Putamen (tissue), 1 donor: Measurements from ENCODE around the gene PRLH.

Experiments
- DNase-seq: peaks from one replicate; pipeline ENCODE4 v3.0.0-alpha.2; 2016; ENCODE audit warnings: low spot score

The PRLH gene

DNA sequence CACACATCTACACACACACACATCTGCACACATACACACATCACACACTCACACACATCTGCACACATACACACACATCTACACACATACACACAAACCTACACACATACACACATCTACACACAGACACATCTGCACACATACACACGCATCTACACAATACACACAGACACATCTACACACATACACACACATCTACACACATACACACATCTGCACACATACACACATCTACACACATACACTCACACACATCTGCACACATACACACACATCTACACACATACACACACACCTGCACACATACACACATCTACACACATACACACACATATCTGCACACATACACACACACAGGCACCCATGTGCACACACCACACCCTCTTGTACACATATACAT lies 400 bp upstream of the PRLH start:
- no peak for DNase-seq

DNA sequence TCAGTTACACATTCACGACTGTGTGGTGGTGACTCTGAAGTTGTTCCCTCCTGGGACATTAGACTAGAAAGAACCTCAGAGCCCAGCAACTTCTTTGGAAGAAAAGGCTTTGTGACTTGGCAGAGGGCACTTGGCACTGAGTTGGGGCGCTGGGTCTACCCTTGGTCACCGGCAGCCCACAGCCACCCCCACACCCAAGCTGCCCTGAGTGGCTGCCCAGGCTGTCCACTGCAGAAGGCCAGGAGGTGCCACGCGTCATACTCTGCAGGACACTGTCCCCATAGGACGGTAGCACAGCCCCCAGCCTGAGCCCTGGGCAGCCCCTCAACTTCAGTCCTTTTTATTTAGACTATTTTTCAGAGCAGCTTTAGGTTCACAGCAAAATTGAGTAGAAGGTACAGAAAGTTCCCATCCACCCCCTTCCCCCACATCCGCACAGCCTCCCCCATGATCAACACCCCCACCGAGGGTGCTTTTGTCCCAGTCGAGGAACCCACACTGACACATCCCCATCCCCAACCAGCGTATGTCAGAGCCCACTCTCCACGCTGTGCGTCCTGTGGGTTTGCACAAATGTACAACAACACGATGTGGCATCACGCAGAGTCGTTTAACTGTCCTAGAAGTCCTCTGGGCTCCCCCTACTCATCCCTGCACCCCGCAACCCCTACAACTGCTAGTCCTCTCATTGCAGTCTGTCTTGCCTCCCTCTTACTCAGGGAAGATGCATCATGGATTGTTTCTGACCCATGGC lies 1.1 kb downstream of the PRLH start:
- DNase-seq, result no peak

DNA sequence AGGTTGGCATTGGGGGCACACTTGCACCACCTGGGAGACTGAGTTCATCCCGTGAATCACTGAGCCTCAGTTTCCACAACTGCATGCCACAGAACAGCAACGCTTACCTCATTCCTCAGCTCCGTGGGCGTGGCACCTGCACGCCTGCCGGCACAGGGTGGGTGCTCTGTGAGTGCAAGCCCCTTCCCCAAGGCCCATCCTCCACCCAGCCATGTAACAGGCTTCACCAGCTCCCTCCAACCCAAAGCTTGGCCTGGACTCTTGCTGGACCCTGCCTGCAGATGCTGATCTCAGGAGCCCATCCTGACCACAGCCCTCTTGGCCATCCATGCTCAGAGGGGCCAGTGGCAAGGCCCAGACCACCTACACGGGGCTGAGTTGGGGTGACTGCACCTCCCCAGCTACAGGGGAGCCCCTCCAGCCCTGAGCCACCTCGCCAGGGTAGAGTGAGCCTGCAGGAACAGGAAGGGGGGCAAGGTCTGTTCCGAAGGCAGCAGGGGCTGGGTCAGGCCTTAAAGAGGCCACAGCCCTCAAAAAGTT lies 1.8 kb downstream of the PRLH start:
- DNase-seq, result no peak

DNA sequence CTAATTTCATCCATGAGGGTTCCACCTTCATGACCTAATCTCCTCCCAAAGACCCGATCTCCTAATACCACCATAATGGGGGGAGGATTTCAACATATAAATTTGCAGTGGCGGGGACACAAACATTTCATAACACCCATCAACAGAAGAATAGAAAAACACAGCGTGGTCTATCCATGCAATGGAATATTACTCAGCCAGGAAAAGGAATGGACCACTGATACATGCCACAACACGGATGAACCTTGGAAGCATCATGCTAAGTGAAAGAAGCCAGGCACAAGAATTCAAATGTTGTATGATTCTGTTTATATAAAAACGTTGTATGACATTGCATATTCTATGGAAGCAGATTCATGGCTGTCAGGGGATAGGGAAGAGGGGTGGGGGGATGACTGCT lies 2.7 kb downstream of the PRLH start:
- DNase-seq, result no peak

DNA sequence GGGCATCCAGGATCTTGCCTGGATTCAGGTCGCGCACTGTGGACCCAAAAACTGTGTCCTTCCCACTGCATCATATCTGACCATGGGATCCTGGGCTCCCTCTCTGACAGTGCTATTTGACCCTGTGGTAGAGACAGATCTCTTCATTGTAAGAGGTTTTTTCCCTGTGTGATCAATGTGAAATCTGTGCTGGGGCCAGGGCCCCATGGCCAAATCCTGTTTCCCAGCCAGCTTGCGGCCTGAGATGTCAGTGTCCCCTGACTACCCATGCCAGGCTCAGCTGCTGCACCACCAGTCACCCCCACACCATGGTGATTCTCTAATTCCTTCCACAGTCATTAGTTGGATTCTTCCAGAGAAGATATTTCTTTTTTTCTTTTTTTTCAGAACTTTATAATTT lies 3.5 kb downstream of the PRLH start:
- DNase-seq, result no peak

DNA sequence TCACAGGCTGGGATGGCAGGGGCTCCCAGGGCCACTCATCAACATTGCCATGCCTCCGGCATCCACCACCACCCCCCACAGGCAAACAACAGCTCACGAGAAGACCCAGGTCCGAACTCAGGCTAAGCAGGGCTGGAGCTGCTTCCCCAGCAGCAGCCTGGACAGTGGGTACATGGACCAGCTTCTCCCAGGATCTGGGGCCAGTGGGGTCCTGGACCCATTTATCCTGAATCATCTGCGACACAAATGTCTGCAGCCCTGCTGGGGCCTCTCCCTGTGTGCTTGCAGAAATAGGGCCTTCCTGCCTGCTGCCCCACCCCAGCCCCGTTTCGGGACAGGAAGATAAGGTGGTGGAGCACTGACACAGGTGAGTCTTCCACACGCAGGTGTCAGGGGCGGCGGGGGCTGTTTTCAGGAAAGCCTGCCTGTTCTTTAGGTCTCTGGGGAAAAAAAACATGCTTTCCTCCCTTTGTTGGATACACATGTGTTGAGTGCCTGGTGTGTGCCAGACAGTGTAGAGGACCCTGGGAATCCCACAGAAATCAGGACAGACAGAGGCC lies 4.5 kb downstream of the PRLH start:
- DNase-seq, result no peak

DNA sequence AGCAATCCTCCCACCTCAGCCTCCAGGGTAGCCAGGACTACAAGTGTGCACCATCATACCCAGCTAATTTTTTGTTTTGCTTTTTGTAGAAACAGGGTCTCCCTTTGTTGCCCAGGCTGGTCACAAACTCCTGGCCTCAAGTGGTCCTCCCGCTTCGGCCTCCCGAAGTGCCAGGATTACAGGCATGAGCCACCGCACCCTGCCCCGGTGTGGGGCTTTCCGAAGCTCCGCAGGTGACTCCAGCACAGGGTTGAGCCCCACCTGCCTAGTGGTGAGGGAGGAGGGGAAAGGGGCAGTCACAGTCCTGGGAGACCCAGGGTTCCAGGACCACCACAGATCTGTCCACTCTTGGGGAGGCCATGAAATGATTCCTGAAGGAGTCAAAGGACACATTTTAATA lies 5.2 kb downstream of the PRLH start:
- DNase-seq, result no peak

DNA sequence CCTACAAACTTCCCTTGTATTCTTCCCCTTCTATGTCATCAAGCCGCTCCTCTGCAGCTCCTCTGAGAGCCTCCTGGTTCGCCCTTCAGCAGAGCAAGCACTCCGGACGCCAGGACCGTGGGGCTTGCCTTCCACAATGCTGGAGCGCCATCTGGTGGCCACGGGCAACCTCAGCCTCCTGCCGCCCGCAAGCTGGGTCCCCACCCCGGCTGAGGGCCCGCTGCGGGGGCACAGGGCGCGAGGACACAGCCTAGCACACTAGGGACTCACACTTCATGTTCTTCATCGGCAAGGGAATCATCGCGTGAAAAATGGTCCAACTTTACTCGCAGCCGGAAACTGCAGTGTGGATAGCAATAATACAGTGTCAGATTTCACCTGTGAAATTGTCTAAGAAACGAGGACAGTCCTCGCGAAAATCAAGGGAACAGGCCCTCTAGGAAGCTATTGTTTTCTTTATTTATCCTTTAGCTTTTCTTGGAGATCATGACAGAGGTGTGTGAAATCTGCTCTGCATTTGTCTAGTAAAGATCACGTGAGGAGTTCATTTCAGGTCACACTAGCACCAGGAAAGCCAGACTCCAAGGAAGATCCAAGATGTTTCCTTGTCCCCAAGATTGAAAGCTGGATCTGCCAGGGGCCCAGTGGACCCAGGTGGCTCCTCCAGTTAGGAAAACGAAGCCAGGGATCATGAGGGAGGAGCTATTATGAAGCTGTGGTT lies 5.8 kb downstream of the PRLH start:
- peak; percentile 77 for DNase-seq

DNA sequence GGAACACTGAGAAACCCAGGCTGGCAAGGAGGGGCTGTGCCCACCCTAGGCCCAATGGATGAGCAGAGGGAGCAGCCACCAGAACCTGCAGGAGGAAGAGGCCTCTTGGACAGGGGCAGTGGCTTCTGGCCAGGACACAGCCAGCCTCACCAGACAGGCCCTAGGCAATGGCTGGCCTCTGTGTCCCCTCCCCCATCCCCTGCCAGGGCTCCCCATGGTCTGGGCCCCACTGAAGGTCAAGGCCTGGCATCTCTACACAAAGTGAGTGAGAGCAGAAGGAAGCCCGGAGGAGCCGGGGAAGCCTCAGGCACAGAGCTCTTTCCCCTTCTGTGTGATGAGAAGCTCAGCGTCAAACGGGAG lies 6.3 kb downstream of the PRLH start:
- no peak for DNase-seq

DNA sequence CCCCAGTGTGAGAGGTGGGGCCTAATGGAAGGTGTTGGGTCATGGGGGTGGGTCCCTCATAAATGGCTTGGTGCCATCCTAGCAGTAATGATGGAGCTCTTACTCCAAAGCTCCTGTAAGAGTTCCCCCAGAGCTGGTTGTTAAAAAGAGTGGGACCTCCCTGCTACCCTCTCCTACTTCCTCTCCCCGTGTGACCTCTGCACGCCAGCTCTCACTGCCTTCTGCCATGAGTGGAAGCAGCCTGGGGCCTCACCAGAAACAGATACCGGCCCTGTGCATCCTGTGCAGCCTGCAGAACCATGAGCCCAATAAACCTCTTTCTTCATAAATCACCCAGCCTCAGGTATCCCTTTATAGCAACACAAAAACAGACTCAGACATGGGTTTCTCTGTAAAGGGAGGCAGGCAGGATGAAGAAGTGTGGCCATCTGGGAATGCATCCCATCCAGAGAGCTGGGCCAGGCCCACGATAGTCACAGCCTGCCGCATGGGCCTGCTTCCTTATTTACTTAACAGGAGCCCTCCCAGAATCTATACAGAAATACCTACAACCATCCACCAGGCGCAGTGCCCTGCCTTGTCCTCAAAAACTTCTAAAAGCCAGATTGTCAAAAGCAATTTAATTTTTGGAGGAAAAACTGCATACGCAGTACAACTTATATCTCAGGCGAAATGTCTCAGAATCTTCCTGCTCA lies 7.5 kb downstream of the PRLH start:
- DNase-seq, result no peak

DNA sequence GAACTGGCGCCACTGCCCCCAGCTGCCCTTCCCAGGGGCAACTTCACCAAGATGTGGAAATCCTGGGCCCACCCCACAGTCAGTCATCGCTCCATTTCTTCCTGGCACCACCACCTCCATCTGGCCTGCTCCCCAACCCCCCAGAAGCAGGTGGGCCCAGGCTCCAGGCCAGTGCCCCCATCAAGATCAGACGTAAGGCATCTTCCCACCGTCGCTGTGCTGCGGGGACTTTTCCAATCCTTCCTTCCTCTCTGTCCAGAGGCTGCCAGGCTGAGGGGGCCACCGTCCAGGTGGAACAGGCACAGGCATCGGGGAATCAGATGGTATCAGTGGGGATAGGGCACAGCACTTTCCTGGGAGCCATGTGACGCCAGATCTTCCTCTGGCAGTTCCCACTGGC lies 8.1 kb downstream of the PRLH start:
- no peak for DNase-seq

DNA sequence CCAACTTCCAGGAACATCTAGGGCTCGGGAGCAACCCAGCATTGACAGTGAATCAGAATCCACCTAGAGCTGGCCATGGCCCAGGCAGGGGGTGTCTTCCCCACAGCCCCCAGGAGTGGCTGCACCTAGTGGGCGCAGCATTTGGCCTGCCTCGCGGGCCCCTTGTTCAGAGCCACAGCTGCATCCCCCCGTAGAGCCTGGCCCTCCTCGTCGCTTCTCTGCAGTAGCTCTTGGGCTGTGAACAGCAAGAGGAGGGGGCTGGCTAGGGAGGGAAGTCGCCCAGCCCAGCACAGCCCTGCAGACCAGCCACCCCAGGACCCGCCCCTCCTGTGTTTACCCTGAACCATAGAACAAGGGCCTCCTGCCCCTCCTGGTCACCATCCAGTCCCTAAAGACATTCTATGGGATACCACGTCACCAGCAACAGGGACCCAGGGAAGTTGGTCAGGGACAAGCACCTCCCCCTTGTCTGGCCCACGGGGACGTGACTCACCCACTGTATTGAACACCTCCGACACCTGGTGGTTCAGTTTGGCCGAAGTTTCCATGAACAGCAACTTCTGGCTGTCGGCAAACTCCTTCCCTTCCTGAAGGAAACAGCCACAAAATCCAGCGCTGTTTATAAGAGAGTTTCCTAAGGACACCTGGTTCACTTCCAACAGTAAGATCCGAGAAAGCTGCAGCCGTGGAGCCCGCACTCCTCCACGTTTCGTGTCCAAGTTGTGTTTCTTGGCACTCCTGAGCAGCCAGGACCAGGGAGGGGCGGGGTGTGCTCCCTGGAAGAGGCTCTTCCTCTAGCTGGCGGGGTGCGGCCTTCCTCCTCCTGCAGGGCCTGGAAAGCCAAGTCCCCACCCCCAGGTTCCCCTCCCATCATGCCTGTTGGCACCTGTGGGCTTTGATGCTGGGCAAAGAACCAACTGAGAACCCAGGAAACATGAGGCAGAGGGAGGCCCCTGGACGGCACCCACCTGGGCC lies 8.8 kb downstream of the PRLH start:
- no peak for DNase-seq

DNA sequence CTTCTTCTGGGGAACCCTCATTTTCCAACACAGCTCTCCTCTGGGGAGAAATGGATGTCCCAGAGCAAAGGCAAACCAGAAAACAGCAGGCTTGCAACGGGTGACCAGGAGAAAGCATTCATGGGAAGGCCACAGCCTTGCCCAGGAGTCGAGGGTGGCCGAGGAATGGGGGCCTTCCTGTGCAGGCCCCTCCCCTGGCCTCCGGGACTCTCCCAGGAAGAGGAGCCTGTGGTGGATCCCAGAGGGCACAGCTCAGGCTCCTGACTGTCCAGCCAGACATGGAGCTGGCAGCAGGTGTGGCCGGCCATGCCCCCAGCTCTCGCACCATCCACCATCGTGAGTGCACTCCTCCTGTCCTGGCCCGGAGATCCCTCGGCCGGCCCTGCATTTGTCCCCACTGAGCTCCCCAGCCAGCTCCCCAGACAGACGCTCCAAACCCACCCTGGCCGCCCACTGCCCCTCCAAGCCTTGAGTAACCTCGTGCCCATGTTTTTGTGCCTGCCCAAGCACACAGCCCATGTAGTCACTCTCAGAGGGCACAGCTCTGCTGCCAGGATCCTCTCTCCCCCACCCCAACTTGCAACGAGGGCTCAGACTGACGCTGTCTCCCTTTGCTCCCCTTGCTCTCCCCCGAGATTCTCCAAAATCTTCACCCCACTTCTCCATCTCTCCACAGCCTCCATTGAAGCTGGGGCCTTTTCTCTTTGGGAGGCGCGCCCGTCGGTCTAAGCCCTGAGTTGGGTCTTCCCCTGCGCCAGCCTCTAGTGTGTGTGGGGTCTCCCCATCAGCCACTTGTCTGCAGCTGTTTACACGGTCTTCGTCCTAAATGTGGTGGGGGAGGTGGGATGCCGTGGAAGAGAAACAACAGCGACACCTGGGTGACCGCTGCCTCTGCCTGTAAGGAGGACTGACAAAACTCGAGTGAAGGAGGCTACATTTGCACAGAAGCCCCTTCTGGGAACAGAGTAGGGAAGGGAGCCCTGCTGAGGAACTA lies 9.8 kb downstream of the PRLH start:
- no peak for DNase-seq

DNA sequence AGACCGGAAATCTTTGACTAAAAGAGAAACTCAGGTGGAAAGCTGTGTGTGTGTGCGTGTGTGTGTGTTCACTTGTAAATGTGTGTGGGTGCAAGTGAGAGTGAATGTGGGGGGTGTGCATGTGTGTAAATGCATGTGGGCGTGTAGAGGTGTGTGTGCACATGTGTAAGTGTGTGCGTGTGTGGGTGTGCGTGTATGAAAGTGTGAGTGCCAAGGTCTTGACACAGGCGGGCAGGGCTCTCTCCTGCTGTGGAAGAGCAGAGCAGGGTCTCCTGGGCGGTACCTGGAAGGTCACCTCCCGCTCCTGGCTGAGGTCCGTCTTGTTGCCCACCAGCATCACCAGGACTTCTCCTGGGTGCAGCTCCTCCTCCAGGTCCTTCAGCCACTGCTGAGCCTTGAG lies 10.6 kb downstream of the PRLH start:
- no peak for DNase-seq

DNA sequence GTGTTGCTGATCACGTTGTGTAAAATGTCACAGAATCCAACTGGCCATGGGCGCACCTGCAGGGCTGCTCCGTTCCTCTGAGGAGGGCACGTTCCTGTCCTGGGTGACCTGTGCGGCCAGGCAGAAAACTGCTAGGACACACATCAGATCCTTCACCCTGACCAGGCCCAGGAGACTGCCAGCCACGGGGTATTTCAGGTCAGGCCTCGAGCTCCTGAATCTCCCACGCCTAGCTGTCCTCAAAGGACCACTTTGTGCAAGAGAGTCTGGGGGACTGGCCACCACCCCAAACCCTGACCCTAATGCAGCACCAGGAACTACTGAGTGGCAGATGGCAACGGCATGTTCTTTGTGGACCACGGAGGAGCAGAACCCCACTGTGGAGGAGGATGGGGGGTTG lies 11.1 kb downstream of the PRLH start:
- no peak for DNase-seq

DNA sequence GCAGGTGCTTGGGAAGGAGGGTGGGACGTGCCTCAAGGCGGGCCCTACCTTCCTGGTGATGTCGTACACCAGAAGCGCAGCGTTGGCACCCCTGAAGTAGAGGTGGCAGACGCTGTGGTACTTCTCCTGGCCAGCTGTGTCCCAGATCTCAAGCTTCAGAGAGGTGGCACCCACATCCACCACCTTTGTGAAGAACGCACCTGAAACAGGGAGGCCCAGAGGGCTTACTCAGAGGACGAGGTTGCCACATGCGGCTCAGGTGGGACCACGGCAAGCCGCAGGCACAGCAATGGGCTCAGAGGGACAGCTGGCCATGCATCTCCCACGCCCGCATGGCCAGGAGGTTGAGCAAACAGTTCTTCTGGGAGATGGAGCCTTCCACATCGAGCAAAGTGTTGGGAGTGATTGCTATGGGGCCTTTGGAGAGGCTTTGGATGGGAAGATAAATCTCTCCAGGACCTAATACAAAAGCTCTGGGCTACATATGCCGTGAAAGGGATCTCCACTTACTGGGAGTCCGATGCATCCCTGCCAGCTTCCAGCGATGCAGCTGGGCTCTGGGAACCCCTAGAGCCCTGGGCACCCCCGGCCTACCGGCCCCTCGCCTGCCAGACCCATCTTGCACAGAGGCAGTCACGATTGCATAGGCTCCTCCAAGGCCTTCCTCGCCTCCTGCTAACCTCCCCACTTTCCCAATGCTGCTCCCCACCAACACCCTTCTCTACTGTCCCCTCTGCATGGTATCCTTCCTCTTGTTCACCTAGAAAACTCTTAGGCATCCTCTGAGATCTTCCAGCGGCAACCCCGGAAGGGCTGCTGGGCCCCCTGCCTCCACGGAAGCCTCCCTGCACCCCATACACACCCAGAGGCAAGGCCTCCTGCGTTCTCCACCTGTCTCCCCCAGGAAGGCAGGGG lies 11.8 kb downstream of the PRLH start:
- DNase-seq, result no peak

DNA sequence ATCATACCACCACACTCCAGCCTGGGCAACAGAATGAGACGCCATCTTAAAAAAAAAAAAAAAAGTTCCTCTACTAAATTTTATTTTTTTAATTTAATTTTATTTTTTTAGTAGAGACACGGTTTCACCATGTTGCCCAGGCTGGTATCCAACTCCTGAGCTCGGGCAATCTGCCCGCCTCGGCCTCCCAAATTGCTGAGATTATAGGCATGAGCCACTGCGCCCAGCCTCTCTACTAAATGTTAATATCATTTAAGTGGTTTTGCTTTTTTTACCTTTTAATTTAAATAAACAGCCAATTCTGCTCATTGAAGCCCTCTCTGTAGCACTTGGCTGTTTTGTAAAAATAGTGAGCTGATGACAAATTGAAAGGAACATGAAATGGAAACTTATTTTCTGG lies 15.0 kb downstream of the PRLH start:
- DNase-seq, result no peak

DNA sequence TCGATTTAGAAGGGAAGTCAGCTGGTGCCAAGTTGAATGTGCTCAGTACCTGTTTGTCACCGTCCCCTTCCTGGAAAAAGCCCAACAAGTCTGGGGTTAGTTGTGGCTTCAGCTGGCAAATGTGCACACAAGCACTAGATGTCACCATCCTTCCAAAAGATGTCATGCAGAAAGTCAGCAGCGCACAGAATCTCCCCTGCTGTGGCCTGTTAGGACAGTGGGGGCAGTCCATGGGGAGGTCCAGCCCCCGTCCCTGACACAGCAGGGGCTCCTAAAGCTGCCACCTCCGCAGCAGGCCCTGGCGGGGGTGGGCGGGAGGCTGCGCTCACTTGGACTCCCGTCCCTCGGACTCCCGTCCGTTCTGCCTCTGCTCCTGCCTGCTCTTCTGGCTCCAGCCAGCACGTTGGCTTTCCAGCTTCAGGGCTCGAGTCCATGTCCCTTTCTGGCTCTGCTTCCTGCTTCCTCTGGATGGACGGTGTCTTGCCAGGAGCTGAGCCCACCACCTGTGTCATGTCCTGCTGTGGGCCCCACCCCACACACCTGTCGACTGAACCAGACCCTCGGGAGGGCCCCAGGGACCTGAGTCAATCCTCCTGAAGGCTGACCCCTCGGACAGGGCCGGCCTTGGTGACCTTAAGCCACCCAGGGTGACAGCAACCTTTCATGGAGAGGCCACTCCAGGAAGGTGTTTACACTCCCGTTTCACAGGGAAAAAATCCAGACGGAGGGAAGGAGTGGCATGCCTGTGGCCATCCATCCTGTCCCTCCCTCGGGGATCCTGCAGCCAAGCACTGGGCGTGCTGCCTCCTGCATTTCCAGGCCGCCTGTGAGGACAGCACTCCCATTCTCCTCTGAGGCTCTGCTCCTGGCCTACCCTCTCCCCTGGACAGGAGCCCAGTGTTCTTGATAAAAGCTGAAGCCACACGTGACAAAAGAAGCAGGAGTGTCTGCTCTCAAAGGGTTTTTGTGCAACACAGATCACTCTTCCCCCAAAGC lies 15.7 kb downstream of the PRLH start:
- DNase-seq, result peak; percentile 35
